ENCODE results near the gene AGPS.

DNA sequence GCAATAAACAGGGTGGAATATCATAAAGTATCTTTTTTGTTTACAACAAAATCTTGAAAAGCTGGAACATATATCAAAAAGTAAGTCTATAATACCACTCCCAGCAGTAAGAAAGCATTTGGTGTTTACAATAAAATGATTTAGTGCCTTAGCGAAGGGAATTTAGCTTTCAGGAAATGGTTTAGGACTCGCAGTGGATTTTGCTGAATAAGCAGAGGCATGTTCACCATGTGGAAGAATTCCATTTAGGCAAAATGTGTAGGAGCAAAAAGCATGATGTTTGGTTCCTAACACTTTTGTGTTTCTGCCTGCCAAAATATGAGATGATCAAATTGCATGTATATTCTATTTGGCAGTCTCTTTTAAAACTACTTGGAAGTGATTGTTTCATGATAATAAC, 163.6 kb downstream of the AGPS start:
- TF ChIP-seq POLR2AphosphoS5 (IDR thresholded peaks at IDR 0.05; ENCODE audit: low read depth, low read length) (no peak), REST (IDR thresholded peaks at IDR 0.05; ENCODE audit: insufficient read depth in 1 of 2, low read depth in 2 of 2, low read length in 2 of 2) (no peak)
